COR-L47 (cell line): ENCODE results near the gene PTCD3.

Source experiments
- DNase-seq: peaks from one replicate; lab custom pipeline; 2025; lab: John Stamatoyannopoulos, UW

The PTCD3 gene

GRCh38 chr2:86082756-86083155 is 23.3 kb upstream of the PTCD3 start:
- no peak for DNase-seq

GRCh38 chr2:86087936-86088850 is 17.8 kb upstream of the PTCD3 start:
- no peak for DNase-seq

- no peak for DNase-seq
Measured at GRCh38 chr2:86094229-86094628, 11.8 kb upstream of the PTCD3 start.

- no peak for DNase-seq
Measured at GRCh38 chr2:86097114-86097896, 8.7 kb upstream of the PTCD3 start.

- DNase-seq, result no peak
Measured at GRCh38 chr2:86097913-86098312, 8.1 kb upstream of the PTCD3 start.

GRCh38 chr2:86102157-86102556 is 3.9 kb upstream of the PTCD3 start:
- no peak for DNase-seq

- DNase-seq, result peak; percentile 86
Measured at GRCh38 chr2:86105252-86105968, 625 bp upstream of the PTCD3 start, which contains the start of gene POLR1A. POLR1A (minus strand) TSS chr2:86105886; CDS start chr2:86105776, 110 bp downstream.

- no peak for DNase-seq
Measured at GRCh38 chr2:86107031-86107430, 996 bp downstream of the PTCD3 start.

GRCh38 chr2:86118130-86118529 is 12.1 kb downstream of the PTCD3 start:
- no peak for DNase-seq

GRCh38 chr2:86123328-86123925 is 17.4 kb downstream of the PTCD3 start:
- DNase-seq, result no peak

GRCh38 chr2:86124683-86125082 is 18.6 kb downstream of the PTCD3 start:
- DNase-seq, result no peak

GRCh38 chr2:86134709-86135108 is 28.7 kb downstream of the PTCD3 start:
- DNase-seq, result no peak

- no peak for DNase-seq
Measured at GRCh38 chr2:86135653-86136052, 29.6 kb downstream of the PTCD3 start.

- no peak for DNase-seq
Measured at GRCh38 chr2:86136141-86136540, 30.1 kb downstream of the PTCD3 start.

- DNase-seq, result no peak
Measured at GRCh38 chr2:86138736-86139625, 32.9 kb downstream of the PTCD3 start.

- no peak for DNase-seq
Measured at GRCh38 chr2:86139981-86140380, 33.9 kb downstream of the PTCD3 start.

GRCh38 chr2:86140969-86141392 is 34.9 kb downstream of the PTCD3 start:
- DNase-seq, result no peak

GRCh38 chr2:86142436-86143257 is 36.6 kb downstream of the PTCD3 start:
- no peak for DNase-seq

- DNase-seq, result no peak
Measured at GRCh38 chr2:86143307-86143706, 37.3 kb downstream of the PTCD3 start.
